Measurements from ENCODE around the gene PKD2L2.

DNA sequence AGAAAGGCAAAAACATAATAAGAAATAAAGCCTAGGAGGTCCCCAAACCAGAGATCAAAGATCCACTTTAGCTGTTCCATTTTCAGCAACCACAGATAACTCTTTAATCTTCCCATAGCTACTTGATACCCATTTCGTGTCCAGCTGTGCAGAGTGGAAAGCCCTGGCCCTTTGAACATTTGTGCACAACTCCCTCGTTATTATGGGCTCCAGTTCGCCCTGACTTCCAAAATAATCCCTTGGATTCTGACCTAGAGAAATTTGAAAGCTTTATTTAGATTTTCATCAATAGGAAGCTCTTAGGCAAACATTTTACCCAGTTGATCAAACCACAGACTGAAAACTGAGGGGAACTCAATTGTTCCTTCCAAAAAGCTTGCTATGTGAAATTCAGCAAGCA, 16.8 kb upstream of the PKD2L2 start:
- TF ChIP-seq POLR2A (IDR thresholded peaks at IDR 0.05) (no peak), CTCF (IDR thresholded peaks at IDR 0.05) (no peak)
